Measurements from ENCODE around the gene SLC25A21.

The SLC25A21 gene

DNA sequence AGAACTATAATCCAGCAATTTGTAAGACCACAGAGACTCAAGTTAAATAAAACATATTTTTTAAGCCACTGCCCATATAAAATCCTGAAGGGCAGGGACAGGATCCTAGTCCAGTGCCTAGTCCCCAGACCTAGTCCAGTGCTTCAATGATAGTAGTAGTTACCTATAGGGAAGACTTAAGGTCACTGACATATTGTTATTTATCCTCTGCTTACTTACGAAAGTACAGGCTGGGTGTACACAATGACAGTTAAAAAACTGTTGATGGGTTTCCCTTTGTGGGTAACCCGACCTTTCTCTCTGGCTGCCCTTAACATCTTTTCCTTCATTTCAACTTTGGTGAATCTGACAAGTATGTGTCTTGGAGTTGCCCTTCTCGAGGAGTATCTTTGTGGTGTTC, 192.5 kb downstream of the SLC25A21 start:
- DNase-seq: no peak

DNA sequence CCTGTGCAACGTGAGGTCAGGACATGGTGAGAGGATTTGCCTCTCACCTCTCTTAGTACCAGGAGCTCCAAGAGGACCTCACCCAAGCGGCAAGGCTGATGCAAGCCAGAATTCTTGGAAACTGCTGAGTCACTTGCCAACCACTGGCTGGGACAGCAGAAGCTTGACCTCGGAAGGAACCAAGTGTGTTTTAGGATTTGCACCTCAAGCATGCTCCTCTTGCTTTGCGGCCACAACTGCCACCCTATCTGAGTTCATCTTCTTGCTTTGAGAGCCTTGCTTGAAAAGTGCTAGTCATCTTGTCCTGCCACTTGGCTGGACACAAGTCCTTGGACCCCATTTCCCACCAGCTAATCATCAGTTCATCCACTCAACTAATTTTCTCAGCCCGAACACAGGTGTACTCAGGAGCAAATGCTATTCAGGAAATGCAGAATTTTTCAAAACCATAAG, 195.8 kb downstream of the SLC25A21 start:
- no peak for DNase-seq

DNA sequence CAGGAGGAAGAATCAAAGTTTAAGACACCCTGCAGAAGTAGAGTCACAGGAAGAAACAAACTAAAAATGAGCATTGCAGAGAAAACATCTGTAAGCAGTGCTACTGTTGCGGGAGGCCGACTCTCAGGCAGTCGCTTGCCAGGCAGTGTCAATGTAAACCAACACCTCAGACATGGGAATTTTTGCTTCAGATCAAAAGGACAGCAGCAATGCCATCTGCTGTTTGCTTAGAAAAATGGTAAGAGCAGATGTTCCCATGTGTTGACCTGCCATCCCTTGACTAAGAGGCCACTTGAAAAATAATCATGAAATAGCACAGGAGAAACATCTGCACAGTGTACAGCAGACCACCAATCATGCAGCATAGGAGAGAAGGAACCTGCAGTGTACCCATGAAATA, 196.6 kb downstream of the SLC25A21 start:
- DNase-seq: no peak

DNA sequence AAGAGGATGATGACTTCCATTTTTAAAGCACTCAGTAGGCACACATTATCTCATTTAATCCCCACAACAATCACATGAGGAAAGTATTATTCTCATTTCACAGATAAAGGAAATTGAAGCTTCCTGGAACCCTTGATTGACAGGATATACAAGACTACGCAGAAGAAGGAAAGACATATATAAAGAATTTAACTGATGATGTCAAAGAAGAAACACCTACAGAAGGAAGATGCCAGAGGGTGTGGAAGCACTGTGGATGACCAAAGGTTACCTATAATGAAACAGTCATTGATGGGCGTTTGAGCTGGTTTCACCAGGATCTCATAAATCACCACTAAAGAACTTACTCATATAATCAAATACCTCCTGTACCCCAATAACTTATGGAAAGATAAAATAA, 197.4 kb downstream of the SLC25A21 start:
- DNase-seq: no peak

DNA sequence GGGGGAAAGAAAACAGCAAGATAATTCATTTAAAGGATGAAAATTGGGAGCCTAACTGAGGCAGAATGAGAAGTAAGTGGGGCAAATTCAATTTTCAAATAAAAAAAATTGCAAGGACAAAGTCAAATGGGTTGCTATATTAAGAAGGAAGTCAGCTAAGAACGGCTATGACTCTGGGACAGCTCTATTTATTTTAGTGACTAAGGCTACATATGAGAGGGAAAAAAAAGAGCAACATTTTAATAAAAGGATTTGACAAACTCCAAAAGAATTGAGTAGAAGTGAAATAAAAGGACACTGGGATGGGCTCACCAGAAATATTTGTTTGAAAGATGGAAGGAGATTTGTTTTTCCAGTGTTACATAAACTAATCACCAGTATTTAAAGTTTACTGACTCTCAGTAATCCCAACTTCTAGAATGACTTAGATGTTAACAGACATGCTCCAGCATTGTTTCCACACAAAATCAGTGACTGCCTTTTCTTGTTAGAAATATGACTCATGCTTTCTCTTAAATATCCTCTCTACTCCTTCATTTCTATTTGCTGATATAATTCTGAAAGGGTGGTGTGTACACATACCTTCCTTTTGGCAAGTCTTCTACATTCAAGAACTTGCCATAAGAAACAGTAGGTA, 198.5 kb downstream of the SLC25A21 start:
- DNase-seq: no peak

DNA sequence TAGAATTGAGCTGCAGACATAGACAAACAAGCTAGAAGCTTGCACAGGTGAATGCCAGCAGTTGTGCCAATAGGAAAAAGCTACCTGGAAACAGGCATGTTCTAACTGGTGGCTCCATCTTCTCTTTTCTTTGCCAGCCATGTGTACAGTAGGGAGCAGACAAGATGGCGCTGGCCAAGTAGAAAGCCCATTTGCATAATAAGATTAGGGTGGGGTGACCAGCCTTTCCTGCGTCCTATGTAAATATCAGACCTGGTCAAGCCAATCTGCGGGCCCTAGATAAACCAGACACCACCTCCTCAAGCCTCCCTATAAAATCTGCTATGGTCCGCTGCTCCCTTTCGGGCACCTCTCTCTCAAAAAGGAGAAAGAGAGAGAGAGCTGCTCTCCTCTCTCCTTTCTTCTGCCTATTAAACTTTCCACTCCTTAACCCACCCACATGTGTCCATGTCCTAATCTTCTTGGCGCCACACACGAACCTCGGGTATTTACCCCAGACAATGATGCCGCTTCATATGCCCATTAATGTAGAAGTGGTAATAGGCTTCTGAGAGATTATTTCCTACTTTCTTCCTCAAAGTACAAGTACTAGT, 201.0 kb downstream of the SLC25A21 start:
- DNase-seq: no peak

DNA sequence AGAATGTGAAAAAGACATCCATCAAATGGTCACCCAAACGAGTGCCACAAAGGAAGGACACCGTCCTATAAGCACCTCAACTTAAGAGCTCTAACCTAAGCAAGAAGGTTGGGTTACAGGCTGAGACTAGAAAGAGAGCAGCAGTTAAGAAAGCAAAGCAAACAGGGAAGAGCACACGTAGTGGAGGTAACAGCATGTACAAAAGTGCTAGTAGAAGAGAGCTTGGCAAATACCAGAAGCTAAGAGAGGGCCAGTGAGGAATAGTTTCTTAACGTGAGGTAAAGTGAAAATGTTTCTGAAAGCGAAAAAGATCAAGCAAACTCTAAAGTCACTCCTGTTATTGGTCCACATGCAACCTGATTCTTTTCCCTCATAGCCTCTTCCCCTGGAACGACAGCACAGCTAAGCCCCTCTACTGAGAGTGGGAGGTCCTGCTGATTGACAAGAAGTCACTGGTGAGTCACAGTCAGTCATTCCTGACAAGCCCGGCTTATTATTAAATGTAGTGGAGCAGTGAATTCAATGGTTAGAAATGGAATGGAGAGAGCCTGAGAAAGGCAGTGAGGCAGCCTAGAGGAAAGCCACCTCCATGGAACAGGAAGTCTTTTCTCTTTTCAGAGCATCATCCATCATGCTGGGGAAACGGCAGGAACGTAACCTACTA, 204.4 kb downstream of the SLC25A21 start:
- DNase-seq: no peak

DNA sequence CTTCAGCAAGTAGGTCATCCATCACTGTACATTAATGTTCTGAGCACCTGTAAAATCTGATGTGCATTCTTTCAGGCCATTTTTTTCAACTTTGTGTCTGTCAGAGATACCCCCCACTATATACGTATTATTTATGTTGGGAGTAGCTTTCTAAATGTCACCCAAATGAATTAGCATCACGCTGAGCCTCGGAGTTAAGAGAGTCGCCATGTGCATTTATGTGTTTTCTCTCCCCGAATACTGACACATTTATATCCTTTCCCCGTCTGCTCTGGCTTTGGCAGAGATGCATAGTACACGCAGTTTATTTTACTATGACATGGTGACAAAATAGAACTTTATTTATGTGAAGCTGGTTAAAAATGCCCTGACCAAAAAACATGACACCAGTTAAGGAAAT, 216.4 kb downstream of the SLC25A21 start:
- DNase-seq: no peak

DNA sequence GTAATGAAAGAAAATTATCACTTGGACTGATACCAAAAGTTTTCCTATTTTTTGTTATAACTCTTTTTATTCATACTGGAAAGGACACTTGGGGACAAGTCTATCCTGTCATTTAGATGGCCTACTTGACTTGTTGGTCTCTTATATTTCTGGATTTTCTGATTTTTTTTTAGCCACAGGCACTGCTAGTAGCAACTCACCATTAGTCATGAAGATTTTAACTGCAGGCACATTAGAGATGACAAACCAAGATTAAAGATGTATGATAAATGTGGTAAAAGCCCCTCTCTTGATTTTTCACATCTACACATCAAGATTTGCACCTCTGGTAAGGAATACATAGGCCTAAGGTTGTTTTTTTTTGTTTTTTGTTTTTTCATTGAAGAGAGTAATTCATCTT, 217.0 kb downstream of the SLC25A21 start:
- DNase-seq: no peak

DNA sequence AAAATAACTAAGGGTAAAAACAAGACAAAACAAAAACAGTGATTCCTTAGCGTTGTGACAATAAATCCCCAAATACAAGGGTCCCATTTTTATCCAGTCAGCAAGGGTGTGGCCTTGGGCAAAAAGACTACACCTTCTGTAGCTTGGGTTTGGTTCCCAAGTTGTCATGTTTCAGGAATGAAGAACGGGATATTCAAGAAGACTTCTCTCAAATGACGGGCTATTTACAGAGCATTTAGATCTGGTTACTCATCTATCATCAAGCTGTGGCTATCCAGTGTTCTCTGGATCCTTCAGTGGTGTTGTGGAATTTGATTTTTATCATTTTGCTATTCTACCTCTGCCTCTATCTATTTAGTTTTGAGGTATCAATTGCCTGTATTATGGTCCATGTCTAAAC, 219.7 kb downstream of the SLC25A21 start:
- no peak for DNase-seq

DNA sequence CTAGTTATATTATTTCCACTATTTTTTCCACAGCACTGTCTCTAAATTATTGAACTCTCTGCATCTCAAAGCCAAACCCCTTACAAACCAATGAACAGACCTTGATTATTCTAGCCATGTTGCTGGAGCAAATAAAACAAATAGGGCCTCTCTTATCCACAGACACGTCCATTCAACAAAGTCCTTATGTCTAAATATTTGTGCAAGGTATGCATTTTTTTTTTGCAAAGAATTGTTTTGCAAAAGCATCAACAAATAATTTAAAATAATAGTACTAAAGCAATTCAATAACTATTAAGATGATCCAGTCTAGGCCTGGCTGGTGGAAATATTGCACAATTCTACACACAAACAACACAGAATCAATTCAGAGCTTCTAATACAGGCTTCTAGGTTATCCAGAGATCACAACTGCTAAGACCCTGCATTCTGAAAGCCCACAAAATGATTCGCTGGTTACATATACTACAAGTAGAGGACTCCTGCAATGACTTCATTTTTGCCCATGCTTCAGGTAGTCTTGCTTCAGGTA, 221.0 kb downstream of the SLC25A21 start:
- no peak for DNase-seq

DNA sequence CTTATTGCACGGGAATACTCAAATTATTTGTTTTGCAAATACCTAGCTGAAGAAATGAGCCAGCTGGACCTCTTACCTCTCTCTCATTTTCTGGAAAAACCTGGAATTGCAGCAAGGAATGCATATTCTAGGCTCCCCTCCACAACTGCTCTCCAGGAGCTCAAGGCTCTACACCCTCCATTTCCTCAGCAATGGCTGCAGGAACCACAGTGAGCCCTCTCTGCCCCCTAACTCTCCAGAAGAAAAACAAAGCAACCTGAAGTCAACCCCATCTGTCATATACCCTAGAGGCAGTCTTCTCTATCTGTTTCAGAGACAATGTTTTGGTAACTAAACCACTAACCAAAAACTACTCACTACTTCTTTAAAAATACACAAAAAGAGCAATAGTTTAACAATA, 221.6 kb downstream of the SLC25A21 start:
- DNase-seq: no peak

DNA sequence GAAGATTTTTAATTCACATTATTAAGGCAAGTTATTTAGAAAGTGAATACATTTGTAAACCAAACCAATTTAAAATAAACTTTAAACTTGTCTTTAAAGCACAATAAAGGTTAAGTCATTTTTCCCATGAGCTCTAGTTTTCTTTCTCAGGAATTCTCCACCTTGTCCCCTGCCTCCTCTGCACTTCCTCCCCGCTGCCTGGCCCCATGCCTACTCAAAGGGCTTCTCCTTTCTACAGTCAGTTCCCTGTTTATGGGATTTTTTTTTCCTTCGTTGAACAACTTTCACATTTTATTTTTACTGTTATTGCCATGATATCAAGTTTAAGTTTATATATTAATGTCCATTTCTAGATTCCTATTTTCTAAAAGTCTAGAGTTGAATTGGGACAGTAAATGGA, 223.0 kb downstream of the SLC25A21 start:
- DNase-seq: no peak

DNA sequence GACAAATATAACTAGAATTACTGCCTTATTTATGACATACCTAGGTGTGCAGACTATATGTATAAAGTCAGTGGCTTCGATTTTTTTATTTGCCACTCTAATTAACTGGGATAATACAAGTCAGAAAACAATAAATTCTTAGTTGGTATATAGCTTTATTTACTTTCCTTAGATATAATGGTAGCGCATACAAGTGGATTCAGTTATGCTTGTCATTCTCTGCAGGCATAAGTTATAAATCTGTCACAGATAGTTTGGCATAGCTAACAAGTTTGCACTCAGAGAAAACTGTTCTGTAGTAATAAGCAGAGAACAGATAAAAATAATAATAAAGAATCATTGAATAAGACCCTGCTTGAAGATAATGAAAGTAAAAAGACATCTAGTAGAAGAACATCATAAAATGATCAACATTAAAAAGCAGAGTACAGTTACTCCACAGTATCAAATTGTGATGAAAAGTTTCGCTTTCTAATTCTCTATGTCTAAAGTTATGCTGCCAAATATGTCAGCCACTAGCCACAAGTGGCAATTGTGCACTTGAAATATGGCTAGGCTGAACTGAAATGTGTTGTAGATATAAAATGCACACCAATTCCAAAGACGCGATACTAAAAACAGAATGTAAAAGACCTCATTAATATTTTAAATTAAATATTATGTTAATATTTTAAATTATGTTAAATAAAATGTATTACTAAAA, 224.1 kb downstream of the SLC25A21 start:
- no peak for DNase-seq

DNA sequence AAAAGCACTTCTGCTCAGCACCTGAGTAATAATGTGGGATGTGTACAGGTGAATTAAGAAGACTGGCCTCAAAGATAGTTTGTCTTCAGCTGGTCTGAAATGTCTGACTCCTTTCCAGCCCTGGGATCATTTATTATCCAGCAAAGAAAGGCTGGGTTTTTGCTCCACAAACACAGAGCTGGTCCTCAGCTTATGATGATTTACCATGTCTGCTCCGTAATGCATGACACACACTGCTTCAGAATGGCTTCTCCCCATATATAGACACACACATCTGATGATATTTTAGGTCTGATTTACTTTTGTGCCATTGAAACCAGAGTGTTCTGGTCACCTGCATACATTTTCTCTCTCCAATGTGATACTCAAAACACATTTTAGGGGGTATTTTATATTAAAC, 225.0 kb downstream of the SLC25A21 start:
- DNase-seq: no peak

DNA sequence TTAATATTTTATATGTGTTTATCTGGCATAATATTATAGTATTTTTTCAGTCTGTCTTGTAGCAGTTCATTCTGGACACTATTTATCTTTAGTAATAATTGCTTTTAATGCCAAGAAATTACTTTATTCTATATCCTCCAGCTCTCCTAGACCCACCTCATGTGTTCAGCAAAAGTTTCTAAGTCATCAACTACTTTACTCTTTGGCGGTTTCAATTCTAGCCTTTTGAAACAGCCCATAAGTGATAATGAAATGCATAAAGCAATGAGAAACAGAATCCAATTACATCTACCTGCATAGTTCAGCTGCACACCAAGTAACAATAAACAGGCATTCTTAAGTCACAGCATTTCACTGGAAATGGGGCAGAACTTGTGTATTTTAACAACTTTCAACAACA, 225.5 kb downstream of the SLC25A21 start:
- no peak for DNase-seq

DNA sequence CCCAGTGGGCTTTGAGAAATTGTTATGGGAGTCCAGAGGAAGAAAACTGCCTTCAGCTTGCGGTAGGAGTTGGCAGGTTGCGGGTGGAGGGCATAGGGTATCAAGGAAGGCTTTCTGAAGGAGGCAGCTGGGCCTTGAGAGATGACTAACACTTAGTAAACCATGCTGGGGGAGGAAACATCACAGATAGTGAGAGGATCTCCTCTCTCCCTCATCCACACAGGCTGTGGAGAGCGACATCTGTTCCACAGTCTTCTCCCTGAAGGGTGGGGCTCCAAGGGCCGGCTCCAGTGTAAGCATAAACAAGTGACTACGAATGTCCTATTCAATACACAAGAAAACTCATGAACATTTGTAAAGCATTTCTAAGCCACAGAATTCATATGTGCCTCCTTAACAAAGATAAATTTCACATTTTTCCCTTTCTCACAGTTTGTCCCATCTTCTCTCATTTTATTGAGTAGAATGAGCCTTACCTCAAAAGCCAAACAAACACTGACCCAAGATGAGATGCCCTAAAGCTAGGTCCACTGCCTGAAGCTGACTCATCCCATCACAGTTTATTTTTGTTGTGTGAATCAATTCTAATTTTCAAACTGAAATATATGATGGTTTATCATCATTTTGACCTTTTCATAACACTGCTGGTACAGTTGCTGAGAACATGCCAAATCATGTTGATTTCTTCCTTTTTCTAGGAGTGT, 227.9 kb downstream of the SLC25A21 start:
- DNase-seq: no peak

DNA sequence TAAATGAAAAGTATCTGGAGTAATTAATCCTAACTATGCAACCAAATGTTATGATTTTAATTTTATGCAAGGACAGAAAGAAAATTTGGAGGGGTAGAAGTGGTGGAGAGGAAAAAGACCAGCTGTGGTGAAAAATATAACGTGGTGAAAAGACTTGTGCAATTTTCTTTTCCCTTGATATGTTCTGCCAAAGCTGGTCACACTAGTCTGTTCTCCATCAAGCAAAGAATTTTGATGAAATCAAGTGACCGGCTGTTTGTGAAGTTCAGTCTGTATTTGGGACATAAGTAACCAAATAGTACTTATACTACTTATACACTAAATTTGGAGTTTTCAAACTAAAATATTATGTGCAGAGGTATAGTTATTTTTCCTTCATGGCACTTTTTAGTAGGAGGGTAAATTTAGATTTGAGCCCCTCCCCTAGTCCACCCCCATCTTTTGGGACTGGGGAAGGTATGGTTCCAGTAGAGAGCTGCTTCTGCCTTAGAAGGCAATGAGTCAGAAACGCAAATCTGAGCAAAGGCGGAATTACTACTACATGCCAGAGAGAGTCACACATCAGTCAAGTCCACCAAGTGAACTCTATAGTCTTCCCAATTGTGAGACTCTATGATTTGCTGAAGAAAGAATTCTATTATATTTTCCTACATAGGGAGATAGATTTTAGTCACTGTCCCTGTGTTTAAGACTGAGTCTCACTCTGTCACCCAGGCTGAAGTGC, 229.7 kb downstream of the SLC25A21 start:
- no peak for DNase-seq

DNA sequence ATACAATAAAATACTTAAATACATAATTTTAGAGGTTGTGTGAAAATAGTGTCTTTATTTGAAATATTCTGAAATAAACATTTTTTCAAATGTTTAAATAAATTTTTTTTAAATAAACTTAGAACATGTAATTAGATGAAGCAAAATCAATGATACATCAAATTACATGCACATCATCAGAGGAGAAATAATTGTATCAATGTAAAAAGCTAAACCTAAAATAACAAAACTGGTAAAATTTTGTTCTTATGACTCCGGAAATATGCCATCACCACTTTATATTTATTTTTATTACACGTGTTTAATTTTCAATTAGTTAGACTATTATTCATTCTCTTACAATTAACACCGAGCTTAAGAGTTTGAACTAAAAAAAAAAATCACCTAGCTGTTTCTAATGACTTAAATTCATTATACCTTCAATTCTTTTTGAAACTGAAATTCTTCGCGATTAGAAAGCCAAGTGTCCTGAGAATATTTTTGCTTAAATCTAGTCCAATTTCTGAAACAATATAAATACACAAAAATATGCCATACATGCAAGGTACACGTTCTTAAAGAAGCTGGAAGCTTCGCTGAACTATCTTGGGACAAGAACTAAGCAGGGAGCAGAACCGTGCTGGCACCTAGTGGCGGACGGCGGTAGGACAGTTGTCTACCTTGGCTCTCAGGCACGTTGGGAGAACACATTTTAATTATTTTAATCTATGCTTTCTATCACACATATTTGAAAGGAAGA, 230.5 kb downstream of the SLC25A21 start:
- peak in 1 of 2 donors; percentile 17 for DNase-seq

DNA sequence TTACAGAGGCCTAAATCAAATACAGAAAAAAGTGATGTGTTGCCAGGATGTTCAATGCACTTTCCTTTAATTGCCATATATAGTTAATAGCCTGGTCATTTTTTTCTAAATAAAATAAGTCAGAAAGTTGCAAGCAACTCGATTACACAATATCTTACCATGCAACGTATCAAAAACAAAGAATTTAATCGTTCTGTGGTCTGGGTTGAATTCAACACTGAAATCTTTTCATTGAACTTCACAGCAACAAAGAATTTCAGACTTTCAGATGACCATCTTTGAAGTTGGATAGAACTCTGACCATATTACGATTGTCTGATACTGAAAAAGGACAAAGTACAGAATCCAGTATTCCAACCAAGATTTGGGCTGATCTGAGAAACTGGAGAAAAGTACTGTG, 231.9 kb downstream of the SLC25A21 start:
- DNase-seq: no peak

DNA sequence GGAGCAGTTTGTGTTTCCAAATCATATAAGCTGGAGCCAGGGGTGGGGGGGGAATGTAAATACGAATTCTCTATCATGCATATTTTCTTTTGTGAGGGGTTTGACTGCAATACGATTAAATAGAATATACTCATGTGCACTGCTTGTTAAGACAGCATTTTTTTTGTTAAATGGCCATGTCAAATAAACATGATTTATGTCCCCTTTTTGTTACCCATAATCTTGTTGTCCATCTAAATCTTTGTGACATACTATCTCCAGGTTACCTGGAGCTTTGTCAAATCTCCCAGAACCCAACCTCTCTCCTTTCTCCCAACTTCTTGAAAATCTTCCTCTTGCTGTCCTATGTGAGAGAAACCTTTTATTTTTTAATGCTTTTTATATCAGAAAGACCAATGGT, 233.1 kb downstream of the SLC25A21 start:
- DNase-seq: no peak

DNA sequence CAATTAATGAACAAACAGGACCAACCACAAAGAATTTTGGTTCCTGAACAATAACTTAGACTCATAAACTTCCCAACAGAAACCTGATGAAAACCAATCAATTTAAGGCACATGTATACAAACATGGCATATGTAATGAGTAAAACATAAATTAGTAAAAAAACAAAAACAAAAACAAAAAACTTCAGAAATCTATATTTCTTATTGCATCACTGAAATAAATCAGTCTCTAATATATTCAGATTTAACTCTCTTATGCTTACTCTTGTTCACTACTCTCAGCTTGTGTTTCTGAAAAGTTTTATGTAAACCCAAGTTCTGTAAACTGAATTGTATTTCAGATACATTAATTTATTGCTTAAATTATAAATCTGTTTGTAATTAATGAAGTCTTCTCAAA, 233.7 kb downstream of the SLC25A21 start:
- no peak for DNase-seq
